Measurements from ENCODE around the gene PNISR.

Gene PNISR

GRCh38 chr6:99397287-99397686 is 27.8 kb downstream of the PNISR start:
- no peak for DNase-seq

DNA sequence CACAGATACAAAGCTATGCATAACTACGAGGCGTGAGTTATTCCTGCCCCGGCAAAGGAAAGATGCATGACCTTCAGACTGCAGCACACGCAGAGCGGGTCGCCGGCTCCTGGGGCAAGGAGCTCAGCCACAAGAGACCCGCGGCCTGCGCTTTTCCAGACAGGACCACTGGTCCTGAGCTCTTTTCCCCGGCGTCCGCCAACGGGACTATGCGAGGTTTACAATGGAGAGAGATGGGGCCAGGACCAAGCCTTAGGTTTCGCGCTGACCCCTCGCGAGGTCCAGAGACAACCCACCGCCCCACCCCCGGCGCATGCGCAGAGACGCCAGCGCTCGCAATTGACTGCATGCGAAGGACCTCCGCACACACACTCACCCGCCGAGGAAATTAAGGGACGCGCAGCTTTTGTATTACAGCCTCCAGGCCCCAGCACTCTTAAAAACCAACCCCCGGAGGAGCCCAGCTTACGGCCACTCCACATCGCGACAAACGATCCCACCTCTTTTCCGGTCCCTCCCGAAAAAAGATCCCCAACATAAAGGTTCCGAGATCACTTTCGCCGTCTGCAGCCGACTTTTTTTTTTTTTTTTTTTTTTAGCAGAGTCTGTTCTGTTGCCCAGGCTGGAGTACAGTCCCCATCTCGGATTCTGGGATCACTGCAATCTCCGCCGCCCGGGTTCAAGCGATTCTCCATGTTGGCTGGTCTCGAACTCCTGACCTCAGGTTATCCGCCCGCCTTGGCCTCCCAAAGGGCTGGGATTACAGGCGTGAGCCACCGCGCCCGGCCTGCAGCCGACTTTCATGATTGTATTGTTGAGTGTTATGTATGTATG is 31.2 kb downstream of the PNISR start, which contains the start of gene COQ3:
TSS of gene COQ3 (minus strand) at position 498 of the 834 bp plus-strand sequence. CDS start at position 482, 16 bp downstream.
- DNase-seq: peak; percentile 66

- no peak for DNase-seq
These were observed 31.8 kb downstream of the PNISR start for GRCh38 chr6:99393366-99393697.

GRCh38 chr6:99390896-99391295 is 34.2 kb downstream of the PNISR start:
- no peak for DNase-seq

DNA sequence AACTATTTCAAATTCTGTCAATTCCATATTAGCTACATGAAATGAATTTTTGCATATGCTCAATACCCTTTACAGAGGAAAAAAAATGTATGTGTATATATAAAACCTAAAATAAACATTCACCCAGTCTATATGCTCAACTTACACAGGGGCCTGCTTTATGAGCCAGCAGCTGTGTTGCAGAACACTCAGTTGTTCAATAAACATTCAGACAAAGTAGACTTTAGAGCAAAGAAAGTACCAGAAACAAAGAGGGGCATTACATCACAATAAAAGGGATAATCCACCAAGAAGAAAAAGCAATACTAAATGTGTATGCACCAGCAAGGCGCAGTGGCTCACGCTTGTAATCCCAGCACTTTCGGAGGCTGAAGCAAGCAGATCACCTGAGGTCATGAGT is 40.6 kb downstream of the PNISR start:
- no peak for DNase-seq

DNA sequence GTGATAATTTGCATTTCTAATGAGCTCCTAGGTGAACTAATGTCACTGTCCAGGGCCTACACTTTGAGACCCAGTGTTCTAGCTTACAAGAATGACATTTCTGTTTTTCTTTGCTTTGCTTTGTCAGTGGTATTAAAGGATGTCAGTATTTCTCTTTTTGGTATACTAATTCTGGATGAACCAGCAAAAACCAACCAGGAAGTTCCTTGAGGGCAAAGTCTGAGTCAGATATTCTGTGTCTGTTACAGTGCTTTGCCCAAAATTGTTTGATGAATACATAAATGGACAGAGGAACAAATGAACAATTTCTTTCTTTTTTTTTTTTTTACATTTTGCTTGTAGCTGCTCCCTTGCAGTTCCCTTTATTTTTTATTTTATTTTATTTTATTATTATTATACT is 46.5 kb downstream of the PNISR start:
- DNase-seq: no peak

GRCh38 chr6:99369533-99369932 is 55.6 kb downstream of the PNISR start:
- DNase-seq: no peak

GRCh38 chr6:99366852-99367251 is 58.3 kb downstream of the PNISR start:
- DNase-seq: no peak

- DNase-seq: no peak
These were observed 61.1 kb downstream of the PNISR start for GRCh38 chr6:99364026-99364425.

DNA sequence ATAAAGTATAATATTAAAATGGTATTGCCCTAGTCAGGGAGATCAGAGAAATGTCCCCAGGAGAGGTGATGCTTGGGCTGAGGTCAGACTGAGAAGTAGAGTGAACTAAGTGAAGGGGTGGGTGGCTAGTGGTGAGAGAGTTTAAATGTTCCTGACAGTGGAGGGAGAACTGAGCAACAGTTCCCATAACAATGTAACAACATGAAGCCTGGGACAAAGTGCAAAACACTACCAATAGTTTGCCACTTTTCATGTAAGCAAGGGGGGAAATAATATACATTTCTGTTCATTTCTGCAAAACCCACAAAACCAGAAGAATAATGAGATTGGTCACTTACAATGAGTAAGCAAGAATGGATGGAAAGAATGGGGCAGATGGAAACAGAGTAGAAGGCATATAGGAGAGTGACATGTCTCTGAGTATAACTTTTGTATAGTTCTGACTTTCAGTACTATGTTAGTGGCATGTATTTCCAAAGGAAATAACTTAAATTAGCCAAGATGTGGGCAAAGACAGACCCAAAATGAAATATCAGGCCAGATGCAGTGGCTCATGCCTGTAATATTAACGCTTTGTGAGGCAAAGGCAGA is 62.3 kb downstream of the PNISR start:
- DNase-seq: no peak

GRCh38 chr6:99359800-99360199 is 65.3 kb downstream of the PNISR start:
- no peak for DNase-seq

DNA sequence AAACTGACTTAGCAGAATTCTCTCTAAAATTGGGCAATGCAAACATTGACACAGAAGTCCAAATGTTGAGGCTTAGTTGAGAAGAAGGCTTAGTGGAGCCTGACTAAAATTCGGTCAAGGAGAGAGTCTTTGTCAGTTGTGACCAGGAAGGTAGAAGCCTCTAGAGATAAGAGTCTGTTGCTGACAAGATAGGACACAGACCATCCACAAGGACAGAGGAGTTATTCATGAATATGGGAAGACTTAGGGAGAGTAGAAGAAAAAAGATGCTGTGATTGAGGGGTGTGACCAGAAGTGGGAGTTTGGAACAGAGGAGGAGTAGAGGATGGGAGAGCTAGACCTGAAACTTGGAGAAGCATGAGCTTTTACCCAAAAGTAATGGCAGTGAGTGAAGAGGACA is 68.5 kb downstream of the PNISR start:
- DNase-seq: no peak

DNA sequence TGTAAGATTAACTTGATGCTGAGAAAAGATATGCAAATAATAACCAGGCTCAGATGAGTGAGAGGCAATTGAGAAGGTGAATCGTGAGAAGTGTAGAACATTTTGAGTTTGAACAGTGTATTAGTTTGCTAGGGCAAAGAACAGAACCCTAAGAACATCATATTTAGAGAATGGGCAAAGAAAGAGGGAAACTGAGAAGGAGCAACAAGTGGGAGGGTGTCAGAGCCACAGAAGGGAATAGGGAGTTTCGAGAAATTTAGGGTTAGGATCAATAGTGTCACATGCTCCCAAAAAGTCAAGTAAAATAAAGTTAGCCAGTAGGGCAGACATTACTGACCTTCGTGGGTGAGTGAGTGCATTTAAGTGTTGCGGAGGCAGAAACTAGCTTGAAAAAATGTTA is 70.1 kb downstream of the PNISR start:
- DNase-seq: no peak

- DNase-seq: no peak
These were observed 72.0 kb downstream of the PNISR start for GRCh38 chr6:99353126-99353525.

- no peak for DNase-seq
These were observed 74.5 kb downstream of the PNISR start for GRCh38 chr6:99350573-99350972.

- no peak for DNase-seq
These were observed 75.7 kb downstream of the PNISR start, which contains the start of gene FAXC for GRCh38 chr6:99349171-99350141. Gene FAXC (minus strand): TSS chr6:99349674. CDS start chr6:99349372, 302 bp downstream.

- no peak for DNase-seq
These were observed 76.6 kb downstream of the PNISR start for GRCh38 chr6:99348288-99349170.
